NB4 (cell line): Measurements from ENCODE around the gene OR2A2.

Experiments used
- MAX ChIP-seq: IDR thresholded peaks from 2 replicates; pipeline ENCODE4 v1.6.1; 2011; ENCODE audit warnings: low read depth, low read length
- MYC ChIP-seq: IDR thresholded peaks from 2 replicates; pipeline ENCODE4 v1.6.1; 2011; ENCODE audit warnings: low read depth, low read length
- POLR2A ChIP-seq: IDR thresholded peaks from 2 replicates; pipeline ENCODE4 v1.6.1; 2011; ENCODE audit warnings: mild to moderate bottlenecking; ENCODE audit not compliant: insufficient read length; ENCODE audit errors: extremely low read depth
- TF ChIP-seq, protein P1 (sequence below): IDR thresholded peaks from one replicate; pipeline ENCODE4 v1.5.1; 2012; ENCODE audit warnings: low read depth, low read length

- TF ChIP-seq, protein P1, sequence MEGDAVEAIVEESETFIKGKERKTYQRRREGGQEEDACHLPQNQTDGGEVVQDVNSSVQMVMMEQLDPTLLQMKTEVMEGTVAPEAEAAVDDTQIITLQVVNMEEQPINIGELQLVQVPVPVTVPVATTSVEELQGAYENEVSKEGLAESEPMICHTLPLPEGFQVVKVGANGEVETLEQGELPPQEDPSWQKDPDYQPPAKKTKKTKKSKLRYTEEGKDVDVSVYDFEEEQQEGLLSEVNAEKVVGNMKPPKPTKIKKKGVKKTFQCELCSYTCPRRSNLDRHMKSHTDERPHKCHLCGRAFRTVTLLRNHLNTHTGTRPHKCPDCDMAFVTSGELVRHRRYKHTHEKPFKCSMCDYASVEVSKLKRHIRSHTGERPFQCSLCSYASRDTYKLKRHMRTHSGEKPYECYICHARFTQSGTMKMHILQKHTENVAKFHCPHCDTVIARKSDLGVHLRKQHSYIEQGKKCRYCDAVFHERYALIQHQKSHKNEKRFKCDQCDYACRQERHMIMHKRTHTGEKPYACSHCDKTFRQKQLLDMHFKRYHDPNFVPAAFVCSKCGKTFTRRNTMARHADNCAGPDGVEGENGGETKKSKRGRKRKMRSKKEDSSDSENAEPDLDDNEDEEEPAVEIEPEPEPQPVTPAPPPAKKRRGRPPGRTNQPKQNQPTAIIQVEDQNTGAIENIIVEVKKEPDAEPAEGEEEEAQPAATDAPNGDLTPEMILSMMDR, result no peak
- TF ChIP-seq MAX (no peak), MYC (no peak), POLR2A (no peak)
Measured at GRCh38 chr7:144134116-144134515, 24.7 kb downstream of the OR2A2 start.
